ENCODE data around the gene ACTRT3.

DNA sequence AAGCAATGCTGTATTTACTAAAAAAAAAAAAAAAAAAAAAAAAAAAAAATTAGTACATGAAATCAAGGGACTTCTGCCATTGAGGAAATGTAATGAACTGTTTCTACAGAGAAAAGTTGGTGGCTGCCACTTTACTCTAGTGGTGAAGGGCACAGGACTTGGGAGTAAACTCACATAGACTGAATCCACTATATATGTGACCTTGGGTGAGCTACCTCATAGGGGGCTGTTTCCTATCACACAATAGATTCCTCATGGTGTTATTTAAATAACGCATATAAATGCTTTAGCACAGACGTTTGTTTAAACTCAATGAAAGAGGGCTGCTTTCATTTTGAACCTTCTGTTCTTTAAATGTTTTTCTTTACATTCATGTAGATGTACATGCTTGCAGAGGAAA lies 30.3 kb downstream of the ACTRT3 start:
- TF ChIP-seq, protein P1, sequence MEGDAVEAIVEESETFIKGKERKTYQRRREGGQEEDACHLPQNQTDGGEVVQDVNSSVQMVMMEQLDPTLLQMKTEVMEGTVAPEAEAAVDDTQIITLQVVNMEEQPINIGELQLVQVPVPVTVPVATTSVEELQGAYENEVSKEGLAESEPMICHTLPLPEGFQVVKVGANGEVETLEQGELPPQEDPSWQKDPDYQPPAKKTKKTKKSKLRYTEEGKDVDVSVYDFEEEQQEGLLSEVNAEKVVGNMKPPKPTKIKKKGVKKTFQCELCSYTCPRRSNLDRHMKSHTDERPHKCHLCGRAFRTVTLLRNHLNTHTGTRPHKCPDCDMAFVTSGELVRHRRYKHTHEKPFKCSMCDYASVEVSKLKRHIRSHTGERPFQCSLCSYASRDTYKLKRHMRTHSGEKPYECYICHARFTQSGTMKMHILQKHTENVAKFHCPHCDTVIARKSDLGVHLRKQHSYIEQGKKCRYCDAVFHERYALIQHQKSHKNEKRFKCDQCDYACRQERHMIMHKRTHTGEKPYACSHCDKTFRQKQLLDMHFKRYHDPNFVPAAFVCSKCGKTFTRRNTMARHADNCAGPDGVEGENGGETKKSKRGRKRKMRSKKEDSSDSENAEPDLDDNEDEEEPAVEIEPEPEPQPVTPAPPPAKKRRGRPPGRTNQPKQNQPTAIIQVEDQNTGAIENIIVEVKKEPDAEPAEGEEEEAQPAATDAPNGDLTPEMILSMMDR (IDR thresholded peaks at IDR 0.05), result no peak
- TF ChIP-seq POLR2AphosphoS5 (IDR thresholded peaks at IDR 0.05; ENCODE audit: low read depth, low read length), result no peak
